ENCODE measurements around the gene AOC1. TPM values are rescaled to one million over a fixed set of nuclear protein-coding genes. Genes with fewer than 3 reads are reported as not detected.

AOC1 gene
- total RNA-seq, 6 experiments from 2014 or later = not detected

- H3K27me3 Mint-ChIP-seq (ENCODE audit: insufficient read depth) = peaks cover 5% of the 10 kb centered on the region
- H3K36me3 Mint-ChIP-seq (ENCODE audit: low read depth) = no peaks in the 10 kb centered on the region
- no peak for TF ChIP-seq CTCF (IDR thresholded peaks at IDR 0.05)
- H3K4me3 Mint-ChIP-seq = no peak overlapping the region
- H3K27ac Mint-ChIP-seq = no peak overlapping the region
- DNase-seq = no peak
- H3K9me3 Mint-ChIP-seq = no peaks in the 10 kb centered on the region
- no peaks in the 10 kb centered on the region for H3K4me1 Mint-ChIP-seq (ENCODE audit: low read depth)
Measured at GRCh38 chr7:150835702-150836280, 16.5 kb upstream of the AOC1 start.

DNA sequence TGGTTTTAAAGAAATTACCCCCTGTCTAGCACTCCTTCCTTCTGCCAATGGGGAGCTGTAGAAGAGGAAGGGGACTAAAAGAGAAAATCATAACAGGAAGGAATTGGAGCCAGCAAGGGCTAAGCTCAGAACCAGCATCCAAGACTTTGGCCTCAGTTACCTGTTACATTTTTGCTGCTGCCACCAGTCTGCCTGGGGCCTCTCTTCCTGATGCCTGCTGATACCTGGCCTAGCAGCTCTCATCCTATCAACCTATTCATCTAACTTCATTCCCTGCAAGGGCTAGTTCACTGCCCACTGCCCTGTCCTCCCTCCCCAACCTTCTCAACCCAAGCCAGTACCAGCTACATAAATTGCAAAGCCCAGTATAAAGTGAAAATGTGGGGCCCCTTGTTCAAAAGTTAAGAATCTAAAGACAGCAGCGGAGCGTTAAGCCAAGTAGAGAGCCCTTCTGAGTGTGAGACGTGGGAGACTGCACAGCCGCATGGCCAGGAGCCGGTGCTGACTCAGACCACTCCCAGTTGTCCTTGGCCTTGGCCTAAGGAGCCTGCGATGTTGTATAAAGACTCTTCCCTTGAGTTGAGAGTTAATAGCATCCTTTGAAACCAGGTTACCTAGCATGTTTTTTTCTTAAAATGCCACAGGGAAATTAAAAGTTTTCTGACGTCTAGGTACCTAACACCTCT is 13.2 kb upstream of the AOC1 start:
- no peak for TF ChIP-seq CTCF (IDR thresholded peaks at IDR 0.05)
- Mint-ChIP-seq H3K9me3 (no peaks in the 10 kb centered on the region), H3K27ac (no peak overlapping the region), H3K27me3 (ENCODE audit: insufficient read depth) (peaks cover 5% of the 10 kb centered on the region), H3K4me3 (no peak overlapping the region), H3K4me1 (ENCODE audit: low read depth) (no peaks in the 10 kb centered on the region), H3K36me3 (ENCODE audit: low read depth) (no peaks in the 10 kb centered on the region)
- DNase-seq = no peak

- no peak for TF ChIP-seq CTCF (IDR thresholded peaks at IDR 0.05)
- no peak for DNase-seq
- Mint-ChIP-seq H3K4me3 (no peak overlapping the region), H3K36me3 (ENCODE audit: low read depth) (no peaks in the 10 kb centered on the region), H3K27me3 (ENCODE audit: insufficient read depth) (peaks cover 8% of the 10 kb centered on the region), H3K27ac (no peak overlapping the region), H3K4me1 (ENCODE audit: low read depth) (no peaks in the 10 kb centered on the region), H3K9me3 (no peaks in the 10 kb centered on the region)
Measured at GRCh38 chr7:150842018-150842417, 10.3 kb upstream of the AOC1 start.

DNA sequence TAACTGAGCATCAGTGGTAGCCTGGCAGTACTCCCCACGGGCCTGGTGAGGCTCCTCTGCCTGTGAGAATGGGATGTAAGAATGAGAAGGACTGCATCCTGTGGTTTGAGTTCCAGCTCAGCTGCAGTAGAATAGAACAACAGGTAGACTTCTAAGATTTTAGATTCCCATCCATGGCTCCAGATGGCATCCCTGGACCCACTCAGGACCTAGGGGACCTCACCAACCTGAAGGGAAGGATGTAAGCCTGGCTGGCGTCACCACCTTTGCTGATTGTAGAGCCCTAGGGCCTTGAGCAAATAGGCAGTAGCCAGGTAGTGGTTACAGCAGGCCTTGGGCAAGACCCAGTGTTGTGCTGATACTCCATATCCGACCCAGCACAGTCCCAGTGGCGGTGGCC is 9.6 kb upstream of the AOC1 start:
- no peak for TF ChIP-seq CTCF (IDR thresholded peaks at IDR 0.05)
- peaks cover 8% of the 10 kb centered on the region for H3K27me3 Mint-ChIP-seq (ENCODE audit: insufficient read depth)
- no peak overlapping the region for H3K4me3 Mint-ChIP-seq
- H3K36me3 Mint-ChIP-seq (ENCODE audit: low read depth) = no peaks in the 10 kb centered on the region
- H3K4me1 Mint-ChIP-seq (ENCODE audit: low read depth) = no peaks in the 10 kb centered on the region
- no peak for DNase-seq
- no peaks in the 10 kb centered on the region for H3K9me3 Mint-ChIP-seq
- H3K27ac Mint-ChIP-seq = no peak overlapping the region

DNA sequence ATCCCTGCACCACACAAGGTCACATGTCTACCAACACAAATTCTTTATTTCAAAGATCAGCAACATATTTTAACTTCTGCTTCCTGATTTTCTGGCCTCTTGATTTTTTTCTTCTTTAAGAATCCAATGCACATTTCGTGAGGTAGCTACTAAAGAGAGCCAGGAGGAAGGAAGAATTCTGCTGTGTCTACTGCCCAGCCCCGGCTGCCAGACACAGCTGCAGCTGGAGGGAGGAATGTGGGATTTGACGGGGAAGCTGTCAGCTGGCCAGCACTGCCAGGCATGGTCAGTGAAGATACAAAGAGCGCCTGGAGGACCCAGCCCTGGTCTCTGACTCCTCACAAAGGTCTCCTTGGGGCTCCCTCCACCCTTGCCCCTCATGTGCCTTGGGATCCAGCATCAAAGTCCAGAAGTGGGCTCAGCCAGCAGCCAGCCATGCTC is 6.9 kb upstream of the AOC1 start:
- H3K36me3 Mint-ChIP-seq (ENCODE audit: low read depth) = no peaks in the 10 kb centered on the region
- H3K27me3 Mint-ChIP-seq (ENCODE audit: insufficient read depth) = peaks cover 9% of the 10 kb centered on the region
- H3K27ac Mint-ChIP-seq = no peak overlapping the region
- H3K9me3 Mint-ChIP-seq = no peaks in the 10 kb centered on the region
- DNase-seq = no peak
- no peaks in the 10 kb centered on the region for H3K4me1 Mint-ChIP-seq (ENCODE audit: low read depth)
- no peak overlapping the region for H3K4me3 Mint-ChIP-seq
- no peak for TF ChIP-seq CTCF (IDR thresholded peaks at IDR 0.05)
